Neural crest cell (in vitro differentiated cells): Measurements from ENCODE around the gene RPL22. TPM values are rescaled to one million over a fixed set of nuclear protein-coding genes. Genes with fewer than 3 reads are reported as not detected.
A peak's percentile ranks its signal among the peaks of the same experiment; 100 is the strongest.

Source experiments
- DNase-seq: peaks from one replicate; pipeline ENCODE4 v3.0.0; 2021; ENCODE audit warnings: low read depth, mixed read lengths, low spot score
- H3K27ac Mint-ChIP-seq: one replicate; pipeline ENCODE4 v1.8.0; 2021; ENCODE audit warnings: mild to moderate bottlenecking, mixed read lengths; ENCODE audit not compliant: unreplicated experiment
- H3K27me3 Mint-ChIP-seq: 2 replicates; pipeline ENCODE4 v1.8.0; 2021; ENCODE audit warnings: low read depth, mild to moderate bottlenecking, mixed read lengths
- H3K36me3 Mint-ChIP-seq: 2 replicates; pipeline ENCODE4 v1.8.0; 2021; ENCODE audit warnings: low read depth, mild to moderate bottlenecking, mixed read lengths
- H3K4me1 Mint-ChIP-seq: 2 replicates; pipeline ENCODE4 v1.8.0; 2021; ENCODE audit warnings: mixed read lengths
- H3K4me3 Mint-ChIP-seq: one replicate; pipeline ENCODE4 v1.8.0; 2021; ENCODE audit warnings: mild to moderate bottlenecking, mixed read lengths
- H3K9me3 Mint-ChIP-seq: 2 replicates; pipeline ENCODE4 v1.8.0; 2021; ENCODE audit warnings: mixed read lengths
- CTCF ChIP-seq: fragments of 200-600 bp; sonication (generic); conservative IDR thresholded peaks from 2 replicates; pipeline ENCODE4 v1.5.0; 2021; ENCODE audit warnings: antibody characterized with exemption, mild to moderate bottlenecking
- total RNA-seq: library from RNA; stranded (reverse); gene quantifications from 2 replicates; pipeline ENCODE4 v1.2.1, GENCODE V29; 2021

RPL22 gene
- total RNA-seq, 1 donor from 2014 or later, result 479 TPM

GRCh38 chr1:6212193-6212959 lies 13.0 kb upstream of the RPL22 start:
- Mint-ChIP-seq H3K9me3 (peaks cover 3% of the 10 kb centered on the region), H3K4me3 (no peak overlapping the region)
- no peak for TF ChIP-seq CTCF

GRCh38 chr1:6211731-6212130 lies 12.3 kb upstream of the RPL22 start:
- Mint-ChIP-seq H3K27ac (no peak overlapping the region), H3K4me1 (peaks cover 4% of the 10 kb centered on the region), H3K36me3 (no peaks in the 10 kb centered on the region), H3K27me3 (peaks cover 23% of the 10 kb centered on the region), H3K4me3 (no peak overlapping the region), H3K9me3 (peaks cover 3% of the 10 kb centered on the region)
- no peak for TF ChIP-seq CTCF
- no peak for DNase-seq

More at GRCh38 chr1:6212193-6212959, 13.0 kb upstream of the RPL22 start:
- no peak for DNase-seq
- no peak overlapping the region for H3K27ac Mint-ChIP-seq
- H3K36me3 Mint-ChIP-seq, result no peaks in the 10 kb centered on the region
- peaks cover 4% of the 10 kb centered on the region for H3K4me1 Mint-ChIP-seq
- H3K27me3 Mint-ChIP-seq, result peaks cover 17% of the 10 kb centered on the region

- H3K27me3 Mint-ChIP-seq, result peaks cover 31% of the 10 kb centered on the region
- H3K4me3 Mint-ChIP-seq, result no peak overlapping the region
- H3K27ac Mint-ChIP-seq, result no peak overlapping the region
- TF ChIP-seq CTCF, result no peak
- no peak for DNase-seq
- peaks cover 4% of the 10 kb centered on the region for H3K4me1 Mint-ChIP-seq
- no peaks in the 10 kb centered on the region for H3K36me3 Mint-ChIP-seq
- peaks cover 3% of the 10 kb centered on the region for H3K9me3 Mint-ChIP-seq
These were observed 11.4 kb upstream of the RPL22 start for GRCh38 chr1:6210591-6211355.

- no peak for TF ChIP-seq CTCF
- H3K36me3 Mint-ChIP-seq, result no peaks in the 10 kb centered on the region
- H3K9me3 Mint-ChIP-seq, result no peaks in the 10 kb centered on the region
- H3K4me1 Mint-ChIP-seq, result peaks cover 7% of the 10 kb centered on the region
- peak overlapping the region; percentile 66 for H3K4me3 Mint-ChIP-seq
- peaks cover 38% of the 10 kb centered on the region for H3K27me3 Mint-ChIP-seq
- no peak overlapping the region for H3K27ac Mint-ChIP-seq
- peak; percentile 30 for DNase-seq
These were observed 10.5 kb upstream of the RPL22 start for GRCh38 chr1:6209661-6210580.
